ENCODE results near the gene TAF10. TPM values are rescaled to one million over a fixed set of nuclear protein-coding genes. Genes with fewer than 3 reads are reported as not detected.

The TAF10 gene
- total RNA-seq, 1 experiment from 2014 or later = 111 TPM

DNA sequence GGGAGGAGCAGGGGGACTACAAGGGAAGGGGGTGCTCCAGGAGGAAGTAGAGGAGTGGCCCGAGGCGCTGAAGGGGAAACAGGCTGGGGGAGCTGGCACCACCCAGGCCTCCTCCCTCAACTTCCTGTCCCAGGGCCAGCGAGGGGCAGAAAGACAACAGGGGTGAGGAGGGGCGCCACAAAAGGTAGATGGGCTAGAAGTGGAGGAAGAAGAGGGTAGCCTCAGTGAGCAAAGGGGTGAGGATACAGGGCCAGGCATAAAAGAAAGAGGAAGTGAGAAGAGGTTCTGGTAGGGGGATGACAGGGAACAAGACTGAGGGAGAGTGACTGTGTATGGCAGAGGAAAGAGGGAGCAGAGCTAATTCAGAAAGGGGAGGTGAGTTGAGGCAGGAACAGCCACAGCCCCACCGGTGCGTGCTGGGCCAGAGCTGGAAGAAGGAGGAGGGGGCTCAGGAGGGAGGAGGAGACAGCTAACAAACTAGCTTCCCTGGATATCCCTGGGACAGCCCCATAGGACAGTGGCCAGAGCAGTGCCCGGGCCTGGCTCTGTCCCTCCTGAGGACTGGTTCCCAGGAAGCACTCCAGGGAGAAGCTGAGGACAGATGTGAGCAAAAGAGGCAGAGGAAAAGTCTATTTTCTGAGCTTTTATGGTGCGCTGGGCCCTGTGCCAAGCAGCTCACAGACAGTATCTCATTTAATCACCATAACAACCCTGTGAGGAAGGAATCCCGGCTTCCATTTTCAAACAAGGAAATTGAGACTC lies 35.1 kb upstream of the TAF10 start:
- no peak for DNase-seq
- Histone ChIP-seq H3K4me3 (no peak overlapping the region), H3K9me3 (no peaks in the 10 kb centered on the region), H3K36me3 (no peaks in the 10 kb centered on the region), H3K27me3 (no peaks in the 10 kb centered on the region)

DNA sequence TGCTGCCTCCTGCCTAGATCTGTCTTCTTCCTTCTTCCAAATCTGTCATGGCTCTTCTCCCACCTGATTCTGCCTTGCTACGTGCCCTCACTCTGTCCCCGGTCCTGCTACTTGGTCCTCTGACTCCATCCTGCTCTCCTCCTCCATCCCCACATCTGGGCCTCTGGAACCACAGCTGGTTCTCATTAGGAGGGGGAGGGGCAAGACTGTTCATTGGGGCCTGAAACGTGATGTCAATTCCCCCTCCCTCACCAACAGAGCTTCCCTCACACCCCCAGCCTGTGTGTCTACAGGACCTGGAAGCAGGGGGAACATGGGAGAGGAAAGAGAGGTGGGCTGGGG lies 34.5 kb upstream of the TAF10 start:
- no peak overlapping the region for H3K4me3 ChIP-seq
- no peaks in the 10 kb centered on the region for H3K27me3 ChIP-seq
- no peak for DNase-seq
- no peaks in the 10 kb centered on the region for H3K36me3 ChIP-seq
- no peaks in the 10 kb centered on the region for H3K9me3 ChIP-seq

DNA sequence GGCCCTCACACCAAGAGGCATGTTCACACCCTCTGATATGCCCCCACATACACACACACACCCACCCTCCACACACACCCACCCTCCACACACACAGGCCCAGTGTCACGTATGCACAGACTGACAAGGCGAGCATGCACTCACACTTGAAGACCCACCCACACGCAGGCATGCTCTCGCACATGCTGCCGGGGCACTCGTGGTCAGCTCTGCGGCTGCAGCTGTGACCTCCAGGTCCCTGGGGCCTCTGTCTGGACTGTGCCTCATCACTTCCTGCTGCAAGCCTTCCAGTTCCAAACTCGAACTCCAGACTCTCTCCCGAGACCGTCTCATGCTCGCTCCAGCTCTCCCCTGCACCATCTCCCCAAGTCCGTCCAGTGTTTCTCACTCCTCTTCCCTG lies 34.1 kb upstream of the TAF10 start:
- DNase-seq = no peak
- Histone ChIP-seq H3K27me3 (no peaks in the 10 kb centered on the region), H3K9me3 (no peaks in the 10 kb centered on the region), H3K4me3 (no peak overlapping the region), H3K36me3 (no peaks in the 10 kb centered on the region)

DNA sequence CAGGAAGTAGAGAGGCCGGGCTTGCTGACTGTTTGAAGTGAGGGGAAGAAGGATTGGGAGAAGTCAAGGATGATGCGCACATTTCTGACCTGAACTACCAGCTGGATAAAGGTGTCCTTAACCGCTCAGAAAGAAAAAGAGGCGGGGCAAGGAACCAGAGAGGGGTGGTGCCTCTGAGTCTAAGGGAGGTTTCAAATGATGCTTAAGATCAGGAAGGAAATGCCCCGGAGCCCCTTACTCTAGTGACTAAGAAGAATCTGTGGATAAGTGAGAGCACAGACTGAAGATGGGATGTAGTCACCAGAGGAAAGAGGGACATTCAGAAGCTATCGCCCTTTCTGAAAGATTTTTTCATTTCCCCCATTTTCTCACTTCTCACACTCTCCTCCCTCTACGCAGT lies 30.9 kb upstream of the TAF10 start:
- no peaks in the 10 kb centered on the region for H3K27me3 ChIP-seq
- no peak overlapping the region for H3K4me3 ChIP-seq
- DNase-seq = no peak
- H3K36me3 ChIP-seq = no peaks in the 10 kb centered on the region
- no peaks in the 10 kb centered on the region for H3K9me3 ChIP-seq

DNA sequence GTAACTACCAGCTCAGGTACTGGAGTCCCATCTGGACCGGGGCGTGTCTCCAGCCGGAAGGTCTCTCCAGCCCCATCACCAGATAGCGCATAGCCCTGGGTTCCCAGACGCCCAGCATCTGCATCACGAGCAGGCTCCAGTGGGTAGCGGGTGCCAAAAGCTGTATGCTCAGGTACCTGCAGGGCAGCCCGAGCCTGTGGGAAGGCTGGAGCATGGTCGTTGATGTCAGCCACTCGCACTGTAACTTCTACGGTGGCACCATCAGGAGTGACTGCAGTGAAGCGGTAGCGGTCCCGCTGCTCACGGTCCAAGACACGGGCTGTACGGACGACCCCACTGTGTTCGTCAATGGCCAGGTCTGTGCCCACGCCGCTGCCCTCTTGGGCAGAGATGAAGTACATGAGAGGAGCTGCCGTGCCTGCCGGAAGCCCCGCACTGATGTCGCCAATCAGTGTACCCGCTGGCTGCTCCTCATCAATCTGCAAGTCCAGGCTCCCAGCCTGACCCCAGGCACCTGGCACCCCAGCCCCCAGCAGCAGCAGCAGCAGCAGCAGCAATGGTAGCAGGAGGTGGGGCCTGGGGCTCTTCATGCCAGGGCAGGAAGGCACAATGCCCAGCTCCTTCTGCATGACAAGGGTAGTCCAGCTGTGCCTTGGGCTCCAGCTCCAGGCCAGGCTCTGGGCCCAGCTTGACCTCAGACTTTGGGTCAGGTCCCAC lies 29.1 kb upstream of the TAF10 start:
- Histone ChIP-seq H3K36me3 (no peaks in the 10 kb centered on the region), H3K9me3 (no peaks in the 10 kb centered on the region), H3K4me3 (no peak overlapping the region), H3K27me3 (no peaks in the 10 kb centered on the region)
- peak; percentile 82 for DNase-seq

DNA sequence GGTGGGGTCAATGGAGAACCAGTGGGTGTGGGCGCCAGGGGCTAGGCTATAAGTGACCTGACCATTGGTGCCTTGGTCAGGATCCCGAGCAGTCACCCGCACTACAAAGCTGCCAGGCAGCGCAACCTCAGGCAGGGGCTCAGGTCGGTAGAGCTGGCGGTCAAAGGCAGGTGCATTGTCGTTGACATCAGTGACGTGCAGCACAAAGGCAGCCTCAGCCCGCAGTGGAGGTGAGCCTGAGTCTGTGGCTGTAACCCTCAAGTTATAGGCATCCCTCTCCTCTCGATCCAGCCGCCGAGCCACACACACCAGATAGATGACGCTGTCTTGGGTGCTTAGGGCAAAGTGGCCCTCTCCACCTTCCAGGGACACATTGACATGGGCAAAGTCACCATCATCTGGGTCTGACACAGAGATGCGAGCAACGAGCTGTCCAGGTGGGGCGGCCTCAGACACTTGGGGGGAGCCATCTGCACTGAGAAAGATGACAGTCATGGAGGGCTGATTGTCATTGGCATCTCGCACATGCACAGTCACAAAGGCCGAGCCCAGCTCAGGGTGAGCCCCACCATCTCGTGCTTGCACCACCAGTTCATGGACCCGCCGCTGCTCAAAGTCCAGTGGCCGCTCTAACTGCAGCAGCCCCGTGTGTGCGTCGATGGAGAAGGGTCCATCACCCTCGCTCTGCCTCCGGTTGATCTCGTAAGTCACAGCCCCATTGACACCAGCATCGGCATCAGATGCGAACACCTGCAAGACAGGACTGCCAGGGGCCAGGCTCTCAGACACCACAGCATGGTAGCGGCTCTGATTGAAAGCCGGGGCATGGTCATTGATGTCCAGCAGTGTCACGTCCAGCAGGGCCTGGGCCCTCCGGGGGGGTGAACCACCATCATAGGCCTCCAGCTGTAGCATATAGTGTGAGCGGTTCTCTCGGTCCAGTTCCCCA lies 28.3 kb upstream of the TAF10 start:
- DNase-seq = no peak
- Histone ChIP-seq H3K4me3 (no peak overlapping the region), H3K36me3 (no peaks in the 10 kb centered on the region), H3K27me3 (no peaks in the 10 kb centered on the region), H3K9me3 (no peaks in the 10 kb centered on the region)

DNA sequence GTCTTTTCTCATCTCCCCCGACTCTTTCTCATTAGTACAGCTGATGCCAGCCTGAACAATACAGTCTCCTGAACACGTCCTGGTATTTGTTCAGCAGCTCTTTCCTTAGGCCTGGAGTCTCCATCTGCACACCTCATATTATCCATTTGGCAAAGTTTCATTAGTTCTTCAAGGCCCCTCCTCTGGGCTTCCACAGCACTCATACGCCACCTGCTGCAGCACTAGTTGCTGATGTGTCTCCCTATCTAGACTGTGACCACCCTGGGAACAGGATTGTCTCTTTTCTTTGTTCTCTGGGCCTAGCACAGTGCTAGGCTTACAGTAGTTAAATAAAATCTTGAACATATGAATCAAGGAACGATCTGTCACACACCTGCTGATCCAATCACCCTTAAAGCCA lies 26.4 kb upstream of the TAF10 start:
- H3K4me3 ChIP-seq = no peak overlapping the region
- no peaks in the 10 kb centered on the region for H3K9me3 ChIP-seq
- DNase-seq = no peak
- H3K36me3 ChIP-seq = no peaks in the 10 kb centered on the region
- H3K27me3 ChIP-seq = no peaks in the 10 kb centered on the region

DNA sequence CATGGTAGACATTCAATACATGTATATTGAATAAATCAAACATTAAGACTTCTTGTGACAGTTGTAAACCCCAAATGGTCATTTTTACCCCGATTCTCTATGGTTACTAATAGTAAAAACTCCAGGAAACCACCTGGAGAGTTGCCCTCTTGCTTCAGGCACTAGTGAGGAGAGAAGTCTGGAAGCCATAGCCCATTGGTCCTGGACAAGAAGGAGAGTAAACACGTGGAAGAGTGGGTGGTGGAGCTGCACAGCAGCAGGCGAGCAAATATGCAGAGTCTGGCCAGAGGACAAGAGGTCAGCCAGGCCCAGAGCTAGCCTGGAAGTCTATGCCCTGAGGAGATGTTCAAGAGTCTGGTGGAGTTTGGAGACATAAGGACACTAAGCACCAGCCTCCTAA lies 25.9 kb upstream of the TAF10 start:
- no peaks in the 10 kb centered on the region for H3K9me3 ChIP-seq
- no peak overlapping the region for H3K4me3 ChIP-seq
- no peaks in the 10 kb centered on the region for H3K27me3 ChIP-seq
- peak; percentile 91 for DNase-seq
- no peaks in the 10 kb centered on the region for H3K36me3 ChIP-seq

DNA sequence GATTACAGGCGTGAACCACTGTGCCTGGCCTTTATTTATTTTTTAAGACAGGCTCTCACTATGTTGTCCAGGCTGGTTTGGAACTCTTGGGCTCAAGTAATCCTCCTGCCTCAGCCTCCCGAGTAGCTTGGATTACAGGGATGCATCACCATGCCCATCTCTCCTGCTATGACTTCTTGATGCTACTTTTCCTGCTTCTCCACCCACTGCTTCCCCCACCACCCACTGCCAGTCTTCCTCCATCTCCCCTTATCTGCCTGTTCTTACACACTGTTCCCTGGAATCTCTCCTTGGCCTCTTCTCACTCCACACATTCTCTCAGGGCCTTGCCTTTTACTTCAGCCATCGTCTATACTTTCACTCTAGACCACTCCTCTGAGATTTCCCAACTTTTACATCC lies 24.5 kb upstream of the TAF10 start:
- DNase-seq = no peak
- no peak overlapping the region for H3K4me3 ChIP-seq
- no peaks in the 10 kb centered on the region for H3K27me3 ChIP-seq
- H3K36me3 ChIP-seq = no peaks in the 10 kb centered on the region
- H3K9me3 ChIP-seq = no peaks in the 10 kb centered on the region

DNA sequence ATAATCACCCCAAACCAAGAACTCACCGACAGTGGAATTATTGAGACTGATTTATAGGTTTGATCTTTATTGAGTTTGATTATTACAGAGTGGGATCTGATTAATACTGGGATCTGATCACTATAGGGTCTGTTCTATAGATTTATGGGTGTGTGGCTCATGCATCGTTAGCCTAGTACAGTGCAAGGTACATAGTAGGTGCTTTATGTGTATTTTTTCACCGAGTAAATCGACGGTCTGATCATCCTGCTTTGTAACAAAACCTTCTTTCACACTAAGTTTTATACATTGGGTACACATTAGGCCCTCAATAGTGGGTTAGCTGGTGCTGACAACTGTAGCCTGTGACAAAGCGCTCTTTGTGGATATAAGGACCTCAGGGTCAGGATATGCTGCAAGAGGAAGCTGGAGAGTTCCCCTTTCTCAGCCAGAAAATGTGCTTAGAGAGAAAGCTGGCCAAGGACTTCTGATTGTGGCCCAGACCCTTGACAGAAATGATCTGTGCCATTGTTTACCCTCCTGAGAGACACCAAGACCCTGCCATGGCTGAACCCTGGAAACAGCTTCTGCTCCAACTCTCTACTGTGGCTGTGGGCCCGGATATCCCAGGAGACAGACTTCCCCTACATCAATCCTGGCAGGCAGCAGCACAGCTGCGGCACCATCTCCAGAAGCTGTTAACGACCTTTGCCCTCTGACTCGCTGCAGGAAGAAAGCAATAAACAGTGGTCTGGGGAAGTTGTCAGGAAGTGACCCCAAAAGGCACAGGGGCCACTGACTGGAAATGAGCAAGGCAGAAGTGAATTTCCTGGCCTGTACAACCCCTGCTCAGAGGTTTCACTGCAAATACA lies 23.3 kb upstream of the TAF10 start:
- Histone ChIP-seq H3K9me3 (no peaks in the 10 kb centered on the region), H3K4me3 (no peak overlapping the region), H3K27me3 (no peaks in the 10 kb centered on the region), H3K36me3 (no peaks in the 10 kb centered on the region)
- DNase-seq = peak; percentile 82

DNA sequence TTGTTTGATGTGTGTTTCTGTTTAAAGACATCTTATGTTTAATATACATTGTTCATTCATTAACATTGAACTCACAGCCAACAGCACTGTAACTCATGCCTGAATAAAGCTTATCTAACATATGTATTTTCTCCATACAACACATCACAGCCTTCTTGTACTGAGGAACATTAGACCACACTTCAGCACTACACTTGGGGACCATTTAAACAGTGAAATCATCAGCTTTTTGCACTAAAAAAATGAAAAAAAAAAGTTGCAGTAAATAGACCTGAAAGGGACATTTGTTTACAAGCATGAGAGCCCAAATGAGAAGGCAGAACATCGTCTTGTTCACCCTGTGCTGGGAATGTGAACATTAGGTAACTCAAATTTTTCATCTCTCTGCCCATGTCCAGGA lies 22.5 kb upstream of the TAF10 start:
- H3K4me3 ChIP-seq = no peak overlapping the region
- H3K9me3 ChIP-seq = no peaks in the 10 kb centered on the region
- H3K36me3 ChIP-seq = no peaks in the 10 kb centered on the region
- H3K27me3 ChIP-seq = no peaks in the 10 kb centered on the region
- DNase-seq = no peak

DNA sequence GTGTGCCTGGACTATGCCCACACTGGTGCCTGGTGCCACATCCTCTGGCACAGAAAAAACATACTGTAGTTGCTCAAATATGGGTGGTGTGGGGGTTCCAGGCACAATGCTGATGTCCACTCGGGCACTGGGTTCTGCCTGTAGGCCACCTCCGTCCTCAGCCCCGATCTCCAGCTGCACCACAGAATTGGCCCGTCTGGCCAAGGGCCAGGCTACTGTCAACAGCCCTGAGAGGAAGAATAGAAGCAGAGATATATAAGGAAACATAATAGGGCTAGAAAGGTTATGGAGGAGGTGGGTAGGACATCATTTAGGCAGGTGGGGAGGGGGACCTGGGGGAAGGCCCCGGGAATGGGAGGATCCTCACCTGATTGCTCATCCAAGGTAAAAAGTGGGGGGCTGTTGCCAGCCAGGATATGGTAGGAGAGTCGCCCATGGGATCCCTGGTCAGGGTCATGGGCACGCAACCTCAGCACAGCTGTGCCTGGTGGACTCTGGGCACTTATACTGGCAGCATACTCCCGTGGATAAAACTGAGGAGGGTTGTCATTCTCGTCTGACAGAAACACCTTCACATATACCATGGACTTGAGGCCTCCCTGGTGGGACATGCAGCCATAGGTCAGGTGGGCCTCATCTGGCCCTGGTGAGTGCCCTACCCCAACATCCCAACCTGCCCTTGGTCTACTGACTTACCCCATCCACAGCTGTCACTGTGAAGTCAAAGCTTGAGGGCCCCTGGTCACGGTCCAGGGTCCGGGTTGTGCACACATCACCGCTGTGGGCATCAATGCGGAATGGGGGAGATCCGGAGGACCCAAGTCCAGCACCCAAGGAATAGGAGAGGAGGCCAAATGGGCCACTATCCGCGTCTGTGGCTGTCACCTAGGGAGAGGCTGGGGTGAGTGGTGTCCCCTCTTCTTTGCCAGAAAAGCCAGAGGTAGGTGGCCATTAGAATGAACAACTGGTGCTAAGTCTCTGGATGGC lies 21.7 kb upstream of the TAF10 start:
- Histone ChIP-seq H3K36me3 (no peaks in the 10 kb centered on the region), H3K27me3 (no peaks in the 10 kb centered on the region), H3K4me3 (no peak overlapping the region), H3K9me3 (no peaks in the 10 kb centered on the region)
- DNase-seq = no peak

DNA sequence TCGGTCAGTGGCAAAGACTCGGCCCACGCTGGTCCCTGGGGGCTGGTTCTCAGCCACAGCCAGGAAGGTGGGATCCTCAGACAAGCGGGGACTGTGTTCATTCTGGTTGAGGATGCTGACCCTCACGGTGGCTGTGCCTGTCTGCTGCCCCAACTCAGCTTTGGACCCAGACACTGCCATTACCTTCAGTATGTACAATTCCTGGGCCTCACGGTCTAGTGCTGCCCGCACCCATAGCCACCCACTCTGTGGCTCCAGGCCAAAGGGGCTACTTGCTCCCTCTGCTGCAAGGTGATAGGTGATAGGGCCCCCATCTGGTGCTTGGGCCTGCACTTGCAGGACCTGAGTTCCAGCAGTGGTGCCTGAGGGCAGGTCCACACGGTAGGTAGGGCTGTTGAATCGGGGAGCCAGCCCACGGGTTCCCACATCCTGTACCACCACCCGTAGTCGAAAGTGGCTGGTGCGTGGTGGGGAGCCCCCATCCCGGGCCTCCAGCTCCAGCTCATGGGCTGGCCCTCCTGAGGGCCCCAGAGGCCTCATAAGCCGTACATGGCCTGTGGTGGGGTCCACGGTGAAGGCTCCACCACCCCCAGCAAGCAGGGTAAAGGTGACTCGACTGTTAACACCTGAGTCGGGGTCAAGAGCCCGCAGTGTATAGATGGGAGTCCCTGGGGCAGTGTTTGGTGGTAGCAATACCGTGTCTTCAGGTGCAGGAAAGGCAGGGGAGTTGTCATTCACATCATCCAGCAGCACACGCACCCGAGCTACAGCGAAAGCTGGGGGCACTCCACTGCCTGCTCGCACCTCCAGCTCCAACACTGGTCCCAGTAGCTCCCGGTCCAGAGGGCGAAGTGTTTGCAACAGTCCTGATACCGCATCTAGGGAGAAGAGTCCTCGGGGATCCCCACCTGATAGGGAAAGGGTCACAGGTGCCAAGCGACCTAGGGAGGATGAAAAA lies 20.4 kb upstream of the TAF10 start:
- no peaks in the 10 kb centered on the region for H3K36me3 ChIP-seq
- H3K27me3 ChIP-seq = no peaks in the 10 kb centered on the region
- no peak for DNase-seq
- H3K4me3 ChIP-seq = no peak overlapping the region
- H3K9me3 ChIP-seq = no peaks in the 10 kb centered on the region

DNA sequence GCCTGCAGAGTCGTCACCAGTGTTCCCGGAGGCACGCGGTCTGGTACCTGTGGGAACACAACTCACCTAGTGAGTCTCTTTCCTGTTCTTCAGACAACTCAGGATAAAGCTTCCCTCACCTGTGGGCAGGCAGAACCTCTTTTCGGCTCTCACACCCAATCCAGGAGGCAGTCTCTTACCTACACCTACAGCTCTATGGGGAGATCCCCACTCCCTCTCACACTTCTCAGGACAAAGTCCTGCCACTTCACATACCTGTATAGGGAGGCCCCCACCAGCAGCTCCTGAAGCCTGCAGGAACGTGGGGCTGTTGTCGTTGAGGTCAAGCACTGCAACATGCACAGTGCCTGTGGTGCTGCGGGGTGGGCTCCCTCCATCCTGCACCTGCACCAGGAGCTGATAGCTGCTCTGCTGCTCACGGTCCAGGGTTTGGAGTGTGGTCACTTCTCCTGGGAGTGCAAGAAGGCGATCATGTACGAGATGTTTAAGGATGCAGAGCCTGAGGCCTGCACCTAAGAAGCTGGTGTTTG lies 19.4 kb upstream of the TAF10 start:
- no peaks in the 10 kb centered on the region for H3K36me3 ChIP-seq
- no peak overlapping the region for H3K4me3 ChIP-seq
- DNase-seq = no peak
- no peaks in the 10 kb centered on the region for H3K27me3 ChIP-seq
- H3K9me3 ChIP-seq = no peaks in the 10 kb centered on the region

Data from MG63 (cell line).